ENCODE results near the gene SPATA22.
"Not testable (repeated sequence)": the region's sequence is repeated elsewhere in the genome, so short reads cannot be mapped to it uniquely, and the experiment has no call there.

The SPATA22 gene

GRCh38 chr17:3471599-3471998 lies at the start of gene SPATA22:
SPATA22 (minus strand) TSS chr17:3471819; CDS start chr17:3469325, 2,494 bp downstream.
- DNase-seq (ENCODE audit: low spot score in 2 of 2) (no peak), ATAC-seq (ENCODE audit: low read depth) (no peak)
- Mint-ChIP-seq H3K4me3 (no peak within 1 kb of the TSS), H3K27ac (no peak within 1 kb of the TSS), H3K4me1 (peaks cover 5% of the 10 kb centered on the region), H3K27me3 (peaks cover 3% of the 10 kb centered on the region), H3K9me3 (no peaks in the 10 kb centered on the region), H3K36me3 (no peaks in the 10 kb centered on the region)

- not testable (repeated sequence) for H3K27ac Mint-ChIP-seq; DNase-seq (ENCODE audit: low spot score in 2 of 2); H3K9me3 Mint-ChIP-seq; ATAC-seq (ENCODE audit: low read depth); H3K4me3 Mint-ChIP-seq; H3K4me1 Mint-ChIP-seq; H3K36me3 Mint-ChIP-seq; H3K27me3 Mint-ChIP-seq
These were observed 47.9 kb upstream of the SPATA22 start for GRCh38 chr17:3519472-3519871.

GRCh38 chr17:3514873-3515272 lies 43.3 kb upstream of the SPATA22 start:
- Mint-ChIP-seq H3K4me3 (no peak overlapping the region), H3K36me3 (peaks cover 9% of the 10 kb centered on the region), H3K27ac (no peak overlapping the region), H3K27me3 (no peaks in the 10 kb centered on the region), H3K4me1 (no peaks in the 10 kb centered on the region), H3K9me3 (no peaks in the 10 kb centered on the region)
- no peak for DNase-seq (ENCODE audit: low spot score in 2 of 2)
- no peak for ATAC-seq (ENCODE audit: low read depth)

- H3K4me1 Mint-ChIP-seq; H3K27ac Mint-ChIP-seq; H3K27me3 Mint-ChIP-seq; H3K4me3 Mint-ChIP-seq; ATAC-seq (ENCODE audit: low read depth); H3K9me3 Mint-ChIP-seq; DNase-seq (ENCODE audit: low spot score in 2 of 2): not testable (repeated sequence)
- H3K36me3 Mint-ChIP-seq, result peaks cover 12% of the 10 kb centered on the region
These were observed 42.5 kb upstream of the SPATA22 start for GRCh38 chr17:3514167-3514566.

- no peak for DNase-seq (ENCODE audit: low spot score in 2 of 2)
- Mint-ChIP-seq H3K9me3 (no peaks in the 10 kb centered on the region), H3K36me3 (peaks cover 12% of the 10 kb centered on the region), H3K27ac (no peak overlapping the region), H3K4me3 (peak overlapping the region; percentile 8), H3K27me3 (no peaks in the 10 kb centered on the region), H3K4me1 (no peaks in the 10 kb centered on the region)
- ATAC-seq (ENCODE audit: low read depth), result no peak
These were observed 41.9 kb upstream of the SPATA22 start for GRCh38 chr17:3513305-3514035.

- Mint-ChIP-seq H3K4me1 (no peaks in the 10 kb centered on the region), H3K27ac (no peak overlapping the region), H3K36me3 (peaks cover 8% of the 10 kb centered on the region), H3K27me3 (no peaks in the 10 kb centered on the region), H3K4me3 (no peak overlapping the region), H3K9me3 (no peaks in the 10 kb centered on the region)
- ATAC-seq (ENCODE audit: low read depth) (no peak), DNase-seq (ENCODE audit: low spot score in 2 of 2) (no peak)
These were observed 41.0 kb upstream of the SPATA22 start for GRCh38 chr17:3512505-3513171.

GRCh38 chr17:3511852-3512504 lies 40.4 kb upstream of the SPATA22 start:
- ATAC-seq (ENCODE audit: low read depth), result no peak
- H3K27me3 Mint-ChIP-seq, result peaks cover 3% of the 10 kb centered on the region
- no peak overlapping the region for H3K27ac Mint-ChIP-seq
- H3K36me3 Mint-ChIP-seq, result peaks cover 8% of the 10 kb centered on the region
- no peaks in the 10 kb centered on the region for H3K4me1 Mint-ChIP-seq
- DNase-seq (ENCODE audit: low spot score in 2 of 2), result no peak
- no peaks in the 10 kb centered on the region for H3K9me3 Mint-ChIP-seq
- H3K4me3 Mint-ChIP-seq, result no peak overlapping the region

- ATAC-seq (ENCODE audit: low read depth) (no peak), DNase-seq (ENCODE audit: low spot score in 2 of 2) (no peak)
- Mint-ChIP-seq H3K4me1 (no peaks in the 10 kb centered on the region), H3K4me3 (no peak overlapping the region), H3K27me3 (peaks cover 5% of the 10 kb centered on the region), H3K27ac (no peak overlapping the region), H3K36me3 (peaks cover 5% of the 10 kb centered on the region), H3K9me3 (no peaks in the 10 kb centered on the region)
These were observed 38.5 kb upstream of the SPATA22 start for GRCh38 chr17:3510090-3510489.

GRCh38 chr17:3507869-3508268 lies 36.2 kb upstream of the SPATA22 start:
- Mint-ChIP-seq H3K9me3 (no peaks in the 10 kb centered on the region), H3K4me1 (no peaks in the 10 kb centered on the region), H3K36me3 (peaks cover 5% of the 10 kb centered on the region), H3K27me3 (peaks cover 7% of the 10 kb centered on the region), H3K4me3 (no peak overlapping the region), H3K27ac (no peak overlapping the region)
- DNase-seq (ENCODE audit: low spot score in 2 of 2) (no peak), ATAC-seq (ENCODE audit: low read depth) (no peak)

- ATAC-seq (ENCODE audit: low read depth), result no peak
- no peak for DNase-seq (ENCODE audit: low spot score in 2 of 2)
- H3K9me3 Mint-ChIP-seq, result no peaks in the 10 kb centered on the region
- no peak overlapping the region for H3K27ac Mint-ChIP-seq
- peaks cover 7% of the 10 kb centered on the region for H3K27me3 Mint-ChIP-seq
- H3K36me3 Mint-ChIP-seq, result peaks cover 5% of the 10 kb centered on the region
- H3K4me3 Mint-ChIP-seq, result no peak overlapping the region
- no peaks in the 10 kb centered on the region for H3K4me1 Mint-ChIP-seq
These were observed 35.5 kb upstream of the SPATA22 start for GRCh38 chr17:3507071-3507470.

- H3K27ac Mint-ChIP-seq, result no peak overlapping the region
- H3K4me3 Mint-ChIP-seq, result no peak overlapping the region
- H3K4me1 Mint-ChIP-seq, result no peaks in the 10 kb centered on the region
- peaks cover 2% of the 10 kb centered on the region for H3K9me3 Mint-ChIP-seq
- H3K27me3 Mint-ChIP-seq, result peaks cover 7% of the 10 kb centered on the region
- DNase-seq (ENCODE audit: low spot score in 2 of 2) (no peak), ATAC-seq (ENCODE audit: low read depth) (no peak)
- H3K36me3 Mint-ChIP-seq, result peaks cover 3% of the 10 kb centered on the region
These were observed 34.4 kb upstream of the SPATA22 start for GRCh38 chr17:3506054-3506453.

- ATAC-seq (ENCODE audit: low read depth) (no peak), DNase-seq (ENCODE audit: low spot score in 2 of 2) (no peak)
- H3K4me3 Mint-ChIP-seq, result no peak overlapping the region
- H3K27me3 Mint-ChIP-seq, result peaks cover 7% of the 10 kb centered on the region
- H3K9me3 Mint-ChIP-seq, result peaks cover 5% of the 10 kb centered on the region
- peaks cover 3% of the 10 kb centered on the region for H3K36me3 Mint-ChIP-seq
- H3K27ac Mint-ChIP-seq, result no peak overlapping the region
- no peaks in the 10 kb centered on the region for H3K4me1 Mint-ChIP-seq
These were observed 33.4 kb upstream of the SPATA22 start for GRCh38 chr17:3505008-3505407.

- DNase-seq (ENCODE audit: low spot score in 2 of 2) (no peak), ATAC-seq (ENCODE audit: low read depth) (no peak)
- H3K4me3 Mint-ChIP-seq, result no peak overlapping the region
- H3K27ac Mint-ChIP-seq, result no peak overlapping the region
- peaks cover 5% of the 10 kb centered on the region for H3K9me3 Mint-ChIP-seq
- no peaks in the 10 kb centered on the region for H3K36me3 Mint-ChIP-seq
- H3K4me1 Mint-ChIP-seq, result no peaks in the 10 kb centered on the region
- peaks cover 7% of the 10 kb centered on the region for H3K27me3 Mint-ChIP-seq
These were observed 31.7 kb upstream of the SPATA22 start for GRCh38 chr17:3503285-3503684.

- peaks cover 7% of the 10 kb centered on the region for H3K27me3 Mint-ChIP-seq
- no peak overlapping the region for H3K4me3 Mint-ChIP-seq
- DNase-seq (ENCODE audit: low spot score in 2 of 2) (no peak), ATAC-seq (ENCODE audit: low read depth) (no peak)
- H3K27ac Mint-ChIP-seq, result no peak overlapping the region
- H3K9me3 Mint-ChIP-seq, result peaks cover 5% of the 10 kb centered on the region
- H3K4me1 Mint-ChIP-seq, result no peaks in the 10 kb centered on the region
- no peaks in the 10 kb centered on the region for H3K36me3 Mint-ChIP-seq
These were observed 30.8 kb upstream of the SPATA22 start for GRCh38 chr17:3502466-3502865.

All from memory B cell (primary cell).